Esophagus mucosa (tissue), 1 donor: ENCODE measurements around the gene STRIP2. TPM values are rescaled to one million over a fixed set of nuclear protein-coding genes. Genes with fewer than 3 reads are reported as not detected.
"Not testable (repeated sequence)": the region's sequence is repeated elsewhere in the genome, so short reads cannot be mapped to it uniquely, and the experiment has no call there.

Source experiments
- ATAC-seq: fragments of 200-7000 bp; cut with Tn5 transposase; one replicate; pipeline ENCODE4 v1.9.1; 2020
- total RNA-seq: library from RNA; stranded (reverse); gene quantifications from one replicate; pipeline ENCODE4 v1.2.4, GENCODE V29; 2023
- donor health status: DM: yes; HTN: yes; CAD: no.

The STRIP2 gene
- total RNA-seq, 1 donor from 2014 or later = 3.4 TPM

- ATAC-seq = no peak
These were observed 19.4 kb downstream of the STRIP2 start for GRCh38 chr7:129453510-129454248.

- no peak for ATAC-seq
These were observed 20.0 kb downstream of the STRIP2 start for GRCh38 chr7:129454249-129454551.

DNA sequence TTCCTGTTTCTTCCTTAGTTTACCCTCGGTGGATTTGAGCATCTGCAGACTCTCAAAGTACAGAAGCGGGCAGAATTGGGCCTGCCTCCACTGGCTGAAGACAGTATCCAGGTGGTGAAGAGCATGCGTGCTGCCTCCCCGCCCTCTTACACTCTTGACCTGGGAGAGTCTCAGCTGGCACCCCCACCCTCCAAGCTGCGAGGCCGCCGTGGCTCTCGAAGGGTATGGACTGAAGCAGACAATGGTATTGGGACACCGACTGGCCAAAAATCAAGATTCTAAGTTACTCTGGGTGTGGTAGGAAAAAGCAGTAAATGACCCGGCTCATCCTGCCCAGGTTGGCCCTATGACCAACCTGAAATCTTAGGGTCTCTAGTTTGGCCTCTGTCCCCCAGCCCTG, 22.2 kb downstream of the STRIP2 start:
- ATAC-seq = no peak

DNA sequence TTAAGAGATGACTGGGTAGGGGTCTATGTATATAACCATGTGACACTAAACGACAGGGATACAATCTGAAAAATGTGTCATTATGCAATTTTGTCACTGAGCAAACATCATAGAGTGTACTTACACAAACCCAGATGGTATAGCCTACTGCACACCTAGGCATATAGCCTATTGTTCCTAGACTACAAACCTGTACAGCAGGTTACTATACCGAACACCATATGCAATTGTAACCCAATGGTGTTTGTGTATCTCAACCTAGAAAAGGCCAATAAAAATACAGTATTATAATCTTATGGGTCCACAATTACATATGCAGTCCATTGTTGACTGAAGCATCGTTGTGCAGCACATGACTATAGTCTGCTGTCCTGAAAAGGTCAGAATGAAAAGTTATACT, 22.9 kb downstream of the STRIP2 start:
- peak; percentile 39 for ATAC-seq

DNA sequence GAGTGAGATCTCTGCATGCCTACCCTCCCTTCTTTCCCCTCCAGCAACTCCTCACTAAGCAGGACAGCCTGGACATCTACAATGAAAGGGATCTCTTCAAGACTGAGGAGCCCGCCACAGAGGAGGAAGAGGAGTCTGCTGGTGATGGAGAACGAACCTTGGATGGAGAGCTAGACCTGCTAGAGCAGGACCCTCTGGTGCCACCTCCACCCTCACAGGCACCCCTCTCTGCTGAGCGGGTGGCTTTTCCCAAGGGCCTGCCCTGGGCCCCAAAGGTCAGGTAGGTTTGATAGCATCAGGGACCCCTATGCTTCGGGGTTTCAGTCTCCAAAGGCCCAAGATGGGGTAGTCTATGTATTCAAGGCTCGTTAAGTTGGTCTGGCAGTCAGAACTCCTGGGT, 23.9 kb downstream of the STRIP2 start:
- ATAC-seq = no peak

DNA sequence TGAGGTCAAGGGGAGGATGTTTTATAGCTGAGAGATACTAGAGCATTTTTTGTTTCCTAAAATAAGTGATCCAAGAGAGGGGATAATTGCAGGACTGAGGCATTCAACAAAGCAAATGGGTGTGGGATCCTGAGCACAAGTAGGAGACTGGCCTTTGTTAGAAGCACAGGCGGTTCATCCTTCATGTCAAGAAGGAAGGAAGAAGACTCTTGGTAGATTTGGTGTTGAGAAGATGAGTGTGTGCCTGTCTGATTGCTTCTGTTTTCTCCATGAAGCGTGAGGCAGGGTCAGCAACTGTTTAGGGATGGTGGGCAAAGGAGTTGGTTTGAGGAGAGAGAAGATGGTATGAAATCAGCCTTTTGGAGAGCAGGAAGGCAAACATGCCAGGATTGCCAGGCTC, 27.6 kb downstream of the STRIP2 start:
- ATAC-seq = no peak

DNA sequence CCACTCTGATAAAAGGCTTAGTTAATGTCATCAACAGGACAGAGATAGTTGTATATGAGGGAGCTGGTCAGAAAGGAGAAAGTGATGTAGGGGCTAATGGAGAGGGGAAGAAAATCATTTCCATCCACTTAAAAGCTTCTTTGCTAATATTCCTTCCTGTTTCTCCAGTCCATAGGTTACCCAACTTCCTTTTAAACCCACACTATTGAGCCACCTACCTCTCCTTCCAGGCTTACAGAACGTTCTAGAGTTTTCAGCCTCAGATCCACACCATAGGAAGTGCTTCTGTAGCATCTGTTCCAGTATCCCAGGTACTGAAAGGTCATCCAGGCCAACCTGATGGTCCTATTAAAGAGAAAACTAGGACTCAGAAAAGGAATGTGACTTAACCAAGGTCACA, 28.2 kb downstream of the STRIP2 start:
- no peak for ATAC-seq

GRCh38 chr7:129464194-129464593, 30.0 kb downstream of the STRIP2 start:
- ATAC-seq = no peak

DNA sequence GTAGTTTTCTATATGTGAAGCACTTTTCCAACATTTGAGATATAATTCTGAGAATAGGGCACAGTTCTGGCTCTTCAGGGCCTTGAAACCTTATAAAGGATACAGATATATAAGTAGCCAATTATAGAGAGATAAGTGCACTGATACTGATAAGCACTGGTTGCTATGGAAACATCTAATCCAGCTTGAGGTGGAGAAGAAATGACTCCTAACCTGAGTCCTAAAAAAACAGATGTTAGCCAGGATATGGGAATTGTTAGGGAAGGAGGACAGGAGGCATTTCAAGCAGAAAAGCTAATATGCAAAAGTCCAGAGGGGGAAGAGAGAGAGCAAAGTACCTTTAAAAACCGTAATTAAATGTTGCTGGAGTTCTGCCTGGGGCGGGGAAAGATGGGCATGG, 30.8 kb downstream of the STRIP2 start:
- no peak for ATAC-seq

- no peak for ATAC-seq
These were observed 32.6 kb downstream of the STRIP2 start for GRCh38 chr7:129466796-129467195.

DNA sequence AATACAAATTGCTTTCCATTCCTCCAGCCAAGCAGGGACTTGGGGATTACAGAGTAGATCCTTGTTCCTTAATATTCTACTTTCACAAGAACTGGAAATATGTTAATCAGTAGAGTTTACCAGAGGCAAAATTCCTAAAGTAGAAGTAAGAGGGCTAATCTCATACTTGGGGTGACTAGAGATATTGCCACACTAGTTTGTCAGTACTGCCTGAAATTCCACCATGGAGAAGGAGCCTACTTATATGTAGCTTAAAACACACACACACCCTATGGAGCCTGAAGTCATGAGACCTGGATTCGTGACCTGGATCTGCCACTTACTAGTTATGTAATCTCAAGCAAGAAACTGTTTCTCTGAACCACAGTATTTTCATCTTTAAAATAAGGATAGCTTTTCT, 33.9 kb downstream of the STRIP2 start:
- ATAC-seq = peak; percentile 46

GRCh38 chr7:129468547-129468946, 34.3 kb downstream of the STRIP2 start:
- ATAC-seq = no peak

DNA sequence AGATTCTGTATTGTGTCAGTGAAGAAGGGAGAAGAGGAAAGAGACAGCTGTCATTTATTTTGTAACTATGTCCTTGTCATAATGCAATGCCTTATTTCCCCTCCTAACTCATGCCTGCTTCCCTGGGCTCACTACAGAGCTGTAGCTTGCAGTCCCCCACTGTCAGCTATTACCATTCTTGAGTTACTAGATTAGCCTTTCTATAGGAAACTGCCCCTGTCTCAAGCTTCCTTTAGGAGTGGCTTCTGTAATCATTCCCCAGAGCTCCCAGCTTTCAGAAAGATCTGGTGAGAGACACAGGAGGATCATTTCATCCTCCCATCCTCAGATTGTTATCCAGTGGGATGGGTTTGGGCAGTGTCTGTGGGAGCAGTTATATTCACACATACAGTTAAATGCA, 35.7 kb downstream of the STRIP2 start:
- ATAC-seq = no peak

- ATAC-seq = no peak
These were observed 36.2 kb downstream of the STRIP2 start for GRCh38 chr7:129470411-129470810.

GRCh38 chr7:129471402-129471827, 37.2 kb downstream of the STRIP2 start:
- peak; percentile 51 for ATAC-seq

GRCh38 chr7:129475931-129476330, 41.7 kb downstream of the STRIP2 start:
- ATAC-seq = not testable (repeated sequence)

DNA sequence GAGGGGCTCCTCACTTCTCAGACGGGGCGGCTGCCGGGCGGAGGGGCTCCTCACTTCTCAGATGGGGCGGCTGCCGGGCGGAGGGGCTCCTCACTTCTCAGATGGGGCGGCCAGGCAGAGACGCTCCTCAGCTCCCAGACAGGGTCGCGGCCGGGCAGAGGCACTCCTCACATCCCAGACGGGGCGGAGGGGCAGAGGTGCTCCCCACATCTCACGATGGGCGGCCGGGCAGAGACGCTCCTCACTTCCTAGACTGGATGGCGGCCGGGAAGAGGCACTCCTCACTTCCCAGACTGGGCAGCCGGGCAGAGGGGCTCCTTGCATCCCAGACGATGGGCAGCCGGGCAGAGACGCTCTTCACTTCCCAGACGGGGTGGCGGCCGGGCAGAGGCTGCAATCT, 42.2 kb downstream of the STRIP2 start:
- ATAC-seq = not testable (repeated sequence)

DNA sequence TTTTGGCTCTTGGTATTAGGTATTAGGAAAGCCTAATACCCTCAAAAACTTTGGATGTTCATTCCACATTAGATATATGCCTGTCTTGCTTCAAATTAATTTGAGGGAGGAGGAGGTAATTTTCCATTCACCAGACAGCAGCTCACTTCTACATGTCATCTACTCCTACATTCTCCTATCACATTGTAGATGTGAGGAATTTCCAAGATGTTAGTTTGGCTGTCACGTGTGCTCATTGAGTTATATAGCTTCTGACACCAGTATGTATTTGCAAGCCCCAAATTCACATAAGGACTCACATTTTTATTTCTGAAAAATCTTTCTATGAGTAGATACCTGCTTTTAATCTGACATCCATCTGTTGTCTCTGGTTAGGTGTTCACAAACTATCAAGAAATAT, 45.6 kb downstream of the STRIP2 start:
- ATAC-seq = no peak

GRCh38 chr7:129480674-129481363, 46.6 kb downstream of the STRIP2 start:
- no peak for ATAC-seq

- not testable (repeated sequence) for ATAC-seq
These were observed 47.1 kb downstream of the STRIP2 start for GRCh38 chr7:129481376-129481775.

- ATAC-seq = no peak
These were observed 48.5 kb downstream of the STRIP2 start for GRCh38 chr7:129482781-129483180.

GRCh38 chr7:129489491-129489890, 55.3 kb downstream of the STRIP2 start:
- no peak for ATAC-seq

DNA sequence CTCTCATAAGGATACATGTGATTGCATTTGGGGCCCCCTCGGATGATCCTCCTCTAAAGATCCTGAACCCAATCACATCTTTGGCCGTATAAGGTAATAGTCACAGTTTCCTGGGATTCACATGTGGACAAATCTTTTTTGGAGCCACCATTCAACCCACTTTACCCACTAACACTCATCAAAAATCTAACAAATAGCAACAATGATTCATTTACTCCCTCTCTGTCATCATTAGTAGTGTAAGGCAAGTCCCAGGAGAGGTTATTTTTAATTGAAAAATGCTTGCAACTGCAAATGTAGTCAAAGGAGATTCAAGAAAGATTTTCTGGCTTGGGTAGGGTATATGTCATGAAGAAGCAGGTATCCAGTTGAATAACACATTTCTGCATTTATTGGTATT, 58.2 kb downstream of the STRIP2 start:
- ATAC-seq = no peak

DNA sequence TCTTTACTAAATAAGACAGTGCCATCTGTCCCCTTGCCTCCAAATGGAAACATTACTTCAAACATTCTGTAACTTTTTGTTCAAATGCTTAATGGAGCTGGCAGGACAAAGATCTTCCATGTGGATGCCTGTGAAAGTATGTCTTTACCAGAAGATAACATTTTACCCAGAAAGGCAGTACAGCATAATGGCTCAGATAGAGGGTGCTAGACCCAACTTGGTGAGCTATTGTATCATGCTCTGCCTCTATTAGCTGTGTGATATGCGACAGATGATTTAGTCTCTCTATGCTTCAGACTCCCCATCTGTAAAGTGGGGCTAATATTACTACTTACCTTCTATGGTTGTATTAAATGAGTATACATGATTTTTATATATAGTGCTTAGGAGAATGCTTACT, 59.3 kb downstream of the STRIP2 start:
- ATAC-seq = peak; percentile 32

- no peak for ATAC-seq
These were observed 59.8 kb downstream of the STRIP2 start for GRCh38 chr7:129494041-129494440.
